Measurements from ENCODE around the gene LDLRAD4. TPM values are rescaled to one million over a fixed set of nuclear protein-coding genes. Genes with fewer than 3 reads are reported as not detected.
"Not testable (repeated sequence)": the region's sequence is repeated elsewhere in the genome, so short reads cannot be mapped to it uniquely, and the experiment has no call there.

The LDLRAD4 gene
- total RNA-seq, 1 donor from 2014 or later: 6.7 TPM

DNA sequence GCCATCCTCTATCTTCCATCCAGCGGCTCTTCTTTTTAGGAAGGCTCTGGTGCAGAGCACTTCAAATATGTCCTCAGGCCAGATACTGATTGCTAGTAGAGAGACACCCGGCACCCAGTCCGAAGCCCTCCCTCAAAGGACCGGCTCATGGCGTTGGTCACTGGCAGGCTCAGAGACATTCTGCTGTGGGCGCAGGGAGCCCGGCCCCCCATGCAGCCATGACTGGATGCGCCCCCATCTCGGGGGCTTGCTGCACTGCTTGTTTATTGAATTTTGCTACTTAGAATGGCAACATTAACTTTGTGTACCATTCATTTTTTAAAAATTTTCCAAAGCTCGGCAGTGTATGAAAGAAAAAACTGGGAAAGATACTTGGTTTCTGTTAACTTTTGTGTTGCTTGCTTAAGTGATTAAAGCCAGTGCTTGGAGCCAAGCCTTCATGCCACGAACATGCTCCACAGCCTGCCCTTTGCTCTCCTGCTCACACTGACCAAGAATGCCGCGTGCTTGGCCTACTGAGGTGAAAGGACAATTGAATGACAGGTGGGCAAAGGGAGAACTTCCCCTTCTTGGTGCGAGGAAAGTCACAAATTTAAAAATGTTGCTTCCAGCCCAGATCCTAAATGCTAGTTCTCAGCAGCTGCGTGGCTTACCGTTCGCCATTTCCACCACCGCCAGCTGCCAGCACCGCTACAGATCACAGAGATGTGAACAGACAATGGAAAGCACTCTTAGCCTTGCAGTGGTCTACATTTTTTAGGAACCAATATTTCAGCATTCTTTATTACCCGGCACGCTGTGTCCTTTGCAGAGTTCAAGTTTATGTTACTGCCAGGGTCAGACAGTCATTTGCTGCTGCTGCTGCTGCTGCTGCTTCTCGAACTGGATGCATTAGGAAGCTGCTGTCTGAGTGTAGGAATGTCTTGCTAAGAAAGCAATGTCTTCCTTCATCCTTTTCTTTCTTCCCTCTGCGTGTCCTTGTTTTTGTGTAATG, 431.1 kb downstream of the LDLRAD4 start:
- no peak for DNase-seq (ENCODE audit: low read depth in 2 of 2)

DNA sequence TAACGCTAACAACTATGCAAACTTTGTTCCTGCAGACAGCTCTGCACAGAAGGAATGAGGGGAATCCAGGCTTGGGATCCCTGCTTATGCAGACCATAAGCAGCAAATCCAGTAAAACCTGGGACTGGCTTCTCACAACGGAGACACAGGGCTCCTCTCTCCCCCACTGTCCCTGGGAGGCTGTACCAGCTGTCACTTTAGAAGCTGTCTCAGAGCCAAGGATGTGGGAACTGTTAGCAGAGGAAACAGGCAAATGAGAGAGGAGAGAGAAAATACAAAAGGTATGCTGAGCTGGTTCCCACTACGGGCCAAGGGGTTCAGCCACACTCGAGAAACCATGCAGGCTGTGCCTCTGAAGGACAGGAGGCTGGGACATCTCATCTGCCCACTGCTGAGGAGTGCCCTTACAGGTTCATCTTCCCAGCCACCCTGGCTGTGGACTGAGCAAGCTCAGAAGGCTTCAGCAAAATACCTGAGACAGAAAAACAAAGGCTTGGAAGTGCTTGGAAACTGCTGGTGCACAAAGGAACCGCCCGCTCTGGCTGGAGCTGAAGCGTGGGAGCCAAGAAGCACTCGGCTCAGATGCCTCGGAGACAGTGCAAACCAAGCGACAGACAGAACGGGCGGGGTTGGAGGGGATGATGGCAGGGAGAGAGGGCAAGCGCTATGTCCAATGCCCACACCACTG, 435.3 kb downstream of the LDLRAD4 start:
- no peak for DNase-seq (ENCODE audit: low read depth in 2 of 2)

GRCh38 chr18:13657974-13658373, 439.4 kb downstream of the LDLRAD4 start:
- DNase-seq (ENCODE audit: low read depth in 2 of 2): no peak

GRCh38 chr18:13658436-13659204, 440.1 kb downstream of the LDLRAD4 start:
- DNase-seq (ENCODE audit: low read depth in 2 of 2): peak; percentile 83 to 90

DNA sequence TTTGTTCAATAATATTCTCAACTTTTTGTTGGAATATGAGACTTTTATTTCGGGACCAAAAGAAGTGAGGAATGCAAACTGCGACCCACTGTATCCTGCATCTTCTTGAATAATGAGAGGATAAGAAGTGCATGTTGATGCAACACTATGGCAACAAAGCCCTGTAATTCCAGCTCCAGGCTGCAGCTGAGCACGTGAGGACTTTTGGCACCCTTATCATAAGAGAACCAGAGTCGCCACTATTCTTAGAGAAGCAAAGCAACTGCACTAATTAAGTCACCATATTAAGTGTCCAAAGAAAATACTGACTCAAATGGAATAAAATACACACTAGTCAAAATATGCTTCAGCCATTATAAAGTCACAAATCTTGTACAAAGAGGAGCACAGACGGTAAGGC, 441.9 kb downstream of the LDLRAD4 start:
- peak in 1 of 2 donors; percentile 48 for DNase-seq (ENCODE audit: low read depth in 2 of 2)

GRCh38 chr18:13661051-13661778, 442.7 kb downstream of the LDLRAD4 start:
- DNase-seq (ENCODE audit: low read depth in 2 of 2): no peak

DNA sequence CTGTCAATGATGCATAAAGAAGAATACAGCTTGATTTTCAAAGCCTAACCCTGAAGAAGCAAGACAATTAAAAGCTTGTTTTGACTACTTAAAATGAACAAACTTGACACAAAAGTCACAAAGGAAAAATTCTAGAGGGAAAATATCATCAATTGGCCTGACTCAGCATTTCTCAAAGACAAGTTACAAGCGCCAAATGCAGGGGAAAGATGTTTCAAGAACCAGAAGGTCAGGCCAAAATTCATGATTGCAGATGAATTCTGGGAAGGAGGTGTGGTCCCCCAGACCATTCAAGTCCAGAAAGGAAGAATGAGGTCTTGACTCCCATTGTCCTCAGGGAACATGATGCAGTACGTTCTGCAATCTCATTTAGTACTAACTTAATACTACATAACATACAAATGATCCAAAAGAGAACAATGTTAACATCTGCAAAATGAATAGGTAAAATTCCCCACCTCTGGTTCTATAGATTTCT, 443.3 kb downstream of the LDLRAD4 start:
- no peak for DNase-seq (ENCODE audit: low read depth in 2 of 2)

DNA sequence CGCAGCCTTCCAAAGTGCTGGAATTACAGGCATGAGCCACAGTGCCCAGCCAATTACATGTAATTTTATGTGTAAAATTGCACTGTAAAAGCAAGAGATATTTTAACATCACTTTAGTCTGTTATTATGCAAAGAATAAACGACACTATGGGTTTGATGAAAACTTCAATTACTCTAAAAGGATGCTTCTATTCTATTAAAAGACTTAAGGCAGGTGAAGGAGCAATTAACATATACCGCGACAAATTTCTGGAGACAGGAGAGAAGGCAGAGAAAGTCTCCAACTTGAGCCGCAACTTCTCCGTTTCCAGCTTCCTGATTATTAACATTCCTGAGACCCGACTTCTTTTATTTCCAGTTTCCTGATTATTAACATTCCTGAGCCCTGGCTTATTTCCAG, 454.1 kb downstream of the LDLRAD4 start:
- DNase-seq (ENCODE audit: low read depth in 2 of 2): no peak

- no peak for DNase-seq (ENCODE audit: low read depth in 2 of 2)
These were observed 457.9 kb downstream of the LDLRAD4 start for GRCh38 chr18:13676471-13676870.

DNA sequence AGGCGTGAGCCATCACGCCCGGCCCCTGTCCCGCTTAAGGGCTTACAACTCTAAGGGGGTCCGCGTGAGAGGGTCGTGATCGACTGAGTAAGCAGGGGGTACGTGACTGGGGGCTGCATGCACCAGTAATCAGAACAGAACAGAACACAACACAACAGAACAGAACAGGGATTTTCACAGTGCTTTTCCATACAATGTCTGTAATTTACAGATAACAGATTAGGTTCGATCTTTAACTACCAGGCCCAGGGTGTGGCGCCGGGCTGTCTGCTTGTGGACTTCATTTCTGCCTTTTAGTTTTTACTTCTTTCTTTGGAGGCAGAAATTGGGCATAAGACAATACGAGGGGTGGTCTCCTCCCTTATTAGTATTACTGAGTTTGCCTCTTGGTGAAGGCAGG, 458.8 kb downstream of the LDLRAD4 start:
- not testable (repeated sequence) for DNase-seq (ENCODE audit: low read depth in 2 of 2)

GRCh38 chr18:13680612-13681011, 462.1 kb downstream of the LDLRAD4 start:
- no peak for DNase-seq (ENCODE audit: low read depth in 2 of 2)

GRCh38 chr18:13681701-13682100, 463.1 kb downstream of the LDLRAD4 start:
- DNase-seq (ENCODE audit: low read depth in 2 of 2): no peak

GRCh38 chr18:13684546-13684945, 466.0 kb downstream of the LDLRAD4 start:
- DNase-seq (ENCODE audit: low read depth in 2 of 2): no peak

- DNase-seq (ENCODE audit: low read depth in 2 of 2): no peak
These were observed 469.9 kb downstream of the LDLRAD4 start for GRCh38 chr18:13688191-13689136.

- DNase-seq (ENCODE audit: low read depth in 2 of 2): not testable (repeated sequence)
These were observed 471.5 kb downstream of the LDLRAD4 start for GRCh38 chr18:13690060-13690459.

DNA sequence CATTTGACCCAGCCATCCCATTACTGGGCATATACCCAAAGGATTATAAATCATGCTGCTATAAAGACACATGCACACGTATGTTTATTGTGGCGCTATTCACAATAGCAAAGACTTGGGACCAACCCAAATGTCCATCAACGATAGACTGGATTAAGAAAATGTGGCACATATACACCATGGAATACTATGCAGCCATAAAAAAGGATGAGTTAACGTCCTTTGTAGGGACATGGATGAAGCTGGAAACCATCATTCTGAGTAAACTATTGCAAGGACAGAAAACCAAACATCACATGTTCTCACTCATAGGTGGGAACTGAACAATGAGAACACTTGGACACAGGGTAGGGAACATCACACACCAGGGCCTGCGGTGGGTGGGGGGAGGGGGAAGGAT, 476.8 kb downstream of the LDLRAD4 start:
- not testable (repeated sequence) for DNase-seq (ENCODE audit: low read depth in 2 of 2)

- DNase-seq (ENCODE audit: low read depth in 2 of 2): no peak
These were observed 478.4 kb downstream of the LDLRAD4 start for GRCh38 chr18:13696961-13697360.

- DNase-seq (ENCODE audit: low read depth in 2 of 2): no peak
These were observed 481.6 kb downstream of the LDLRAD4 start for GRCh38 chr18:13700153-13700552.
